ENCODE measurements around the gene BUD13. TPM values are rescaled to one million over a fixed set of nuclear protein-coding genes. Genes with fewer than 3 reads are reported as not detected.

The BUD13 gene
- total and polyA plus RNA-seq, 10 of the 15 experiments (the other 5 are each of a cell fraction or from before 2014, with no cell fraction given): 10.9 to 36.5 (median 24.7) TPM

DNA sequence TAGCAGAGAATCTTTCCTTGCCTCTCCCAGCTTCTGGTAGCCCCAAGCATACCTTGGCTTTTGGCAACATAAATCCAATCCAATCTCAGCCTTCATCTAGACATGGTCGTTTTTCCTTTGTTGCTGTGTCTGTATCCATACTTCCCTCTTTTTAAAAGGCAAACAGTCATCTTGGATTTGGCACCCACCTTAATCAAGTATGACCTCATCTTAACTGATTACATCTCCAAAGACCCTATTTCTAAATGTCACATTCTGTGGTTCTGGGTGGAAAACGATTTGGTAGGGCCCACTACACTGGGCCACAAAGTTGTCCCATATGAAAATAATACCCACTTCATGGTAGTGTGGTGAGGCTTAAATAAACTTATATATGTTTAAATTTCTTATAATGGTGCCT, 852 bp downstream of the BUD13 start (continued):
- no peak for TF ChIP-seq E2F4 (IDR thresholded peaks at IDR 0.05; ENCODE audit: low read depth, low read length)
- TF ChIP-seq, protein P1, sequence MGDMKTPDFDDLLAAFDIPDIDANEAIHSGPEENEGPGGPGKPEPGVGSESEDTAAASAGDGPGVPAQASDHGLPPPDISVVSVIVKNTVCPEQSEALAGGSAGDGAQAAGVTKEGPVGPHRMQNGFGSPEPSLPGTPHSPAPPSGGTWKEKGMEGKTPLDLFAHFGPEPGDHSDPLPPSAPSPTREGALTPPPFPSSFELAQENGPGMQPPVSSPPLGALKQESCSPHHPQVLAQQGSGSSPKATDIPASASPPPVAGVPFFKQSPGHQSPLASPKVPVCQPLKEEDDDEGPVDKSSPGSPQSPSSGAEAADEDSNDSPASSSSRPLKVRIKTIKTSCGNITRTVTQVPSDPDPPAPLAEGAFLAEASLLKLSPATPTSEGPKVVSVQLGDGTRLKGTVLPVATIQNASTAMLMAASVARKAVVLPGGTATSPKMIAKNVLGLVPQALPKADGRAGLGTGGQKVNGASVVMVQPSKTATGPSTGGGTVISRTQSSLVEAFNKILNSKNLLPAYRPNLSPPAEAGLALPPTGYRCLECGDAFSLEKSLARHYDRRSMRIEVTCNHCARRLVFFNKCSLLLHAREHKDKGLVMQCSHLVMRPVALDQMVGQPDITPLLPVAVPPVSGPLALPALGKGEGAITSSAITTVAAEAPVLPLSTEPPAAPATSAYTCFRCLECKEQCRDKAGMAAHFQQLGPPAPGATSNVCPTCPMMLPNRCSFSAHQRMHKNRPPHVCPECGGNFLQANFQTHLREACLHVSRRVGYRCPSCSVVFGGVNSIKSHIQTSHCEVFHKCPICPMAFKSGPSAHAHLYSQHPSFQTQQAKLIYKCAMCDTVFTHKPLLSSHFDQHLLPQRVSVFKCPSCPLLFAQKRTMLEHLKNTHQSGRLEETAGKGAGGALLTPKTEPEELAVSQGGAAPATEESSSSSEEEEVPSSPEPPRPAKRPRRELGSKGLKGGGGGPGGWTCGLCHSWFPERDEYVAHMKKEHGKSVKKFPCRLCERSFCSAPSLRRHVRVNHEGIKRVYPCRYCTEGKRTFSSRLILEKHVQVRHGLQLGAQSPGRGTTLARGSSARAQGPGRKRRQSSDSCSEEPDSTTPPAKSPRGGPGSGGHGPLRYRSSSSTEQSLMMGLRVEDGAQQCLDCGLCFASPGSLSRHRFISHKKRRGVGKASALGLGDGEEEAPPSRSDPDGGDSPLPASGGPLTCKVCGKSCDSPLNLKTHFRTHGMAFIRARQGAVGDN (IDR thresholded peaks at IDR 0.05): no peak
- no peak for TF ChIP-seq POLR2A (IDR thresholded peaks at IDR 0.05; ENCODE audit: low read depth, low read length)
- no peak for TF ChIP-seq SMARCA5 (IDR thresholded peaks at IDR 0.05)
- no peak for TF ChIP-seq ESRRA (IDR thresholded peaks at IDR 0.05; ENCODE audit: low read length)

DNA sequence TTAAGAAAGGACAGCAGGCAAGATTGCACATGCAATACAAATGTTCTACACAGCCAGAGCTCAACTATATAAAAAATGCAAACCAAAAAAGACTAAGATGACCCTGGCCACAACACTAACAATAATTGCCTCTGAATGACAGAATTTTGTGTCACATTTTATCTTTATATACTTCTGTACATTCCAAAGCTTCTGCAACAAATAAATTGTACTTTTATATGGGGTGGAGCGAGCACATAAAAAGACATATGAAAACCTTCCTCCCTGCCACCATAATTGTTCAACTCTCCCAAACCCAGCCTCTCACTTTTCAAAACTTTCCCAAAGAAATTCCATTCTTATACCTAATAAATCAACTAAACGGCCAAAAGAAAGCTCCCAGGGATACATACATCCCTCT, 10.7 kb downstream of the BUD13 start:
- Histone ChIP-seq H3K27ac (ENCODE audit: control insufficient read depth, insufficient read depth) (no peak overlapping the region), H3K9ac (ENCODE audit: control insufficient read depth, insufficient read depth, low read length) (no peak overlapping the region), H4K20me1 (ENCODE audit: control insufficient read depth, insufficient read depth) (no peaks in the 10 kb centered on the region), H3K4me3 (no peak overlapping the region), H3K27me3 (replicated peaks in 1 of 2; ENCODE audit: control insufficient read depth in 2 of 2, insufficient read depth in 2 of 2, low read length in 1 of 2) (no peaks in the 10 kb centered on the region), H3K36me3 (ENCODE audit: control insufficient read depth in 2 of 2, insufficient read depth in 2 of 2, low read length in 1 of 2) (peaks cover 7 to 26% of the 10 kb centered on the region in 2 experiments), H3K79me2 (ENCODE audit: control insufficient read depth, insufficient read depth, low read length) (no peaks in the 10 kb centered on the region), H2AFZ (ENCODE audit: control insufficient read depth, low read depth, low read length) (no peak overlapping the region), H3K9me3 (replicated peaks; ENCODE audit: control insufficient read depth, insufficient read depth, low read length) (no peaks in the 10 kb centered on the region), H3K4me2 (ENCODE audit: control insufficient read depth, insufficient read depth) (no peak overlapping the region), H3K4me1 (ENCODE audit: control insufficient read depth, insufficient read depth, low read length) (no peaks in the 10 kb centered on the region)
- POLR2A ChIA-PET: interaction anchor here (0.6 kb wide), 1 partner anchor 21 kb away, joined by 6 read pairs; no protein-coding TSS in a partner anchor
- SMC1A ChIA-PET (ENCODE audit: uncharacterized antibody, unreplicated experiment): no interaction called here
- DNase-seq (ENCODE audit: low read depth, low spot score) (no peak), FAIRE-seq (no peak), ATAC-seq (no peak)
- no TSS peak for BruUV-seq (replicated peaks)
- RAD21 ChIA-PET (ENCODE audit: unreplicated experiment): no interaction called here
- WGBS (ENCODE audit: insufficient coverage, insufficient replicate concordance, low lambda C conversion rate, missing lambda C conversion rate): 66% methylated on average over 2 of the region's 2 CpGs
- intact Hi-C loops (cut with micrococcal nuclease; ENCODE audit: unreplicated experiment): no loop called here
- in situ Hi-C loops (cut with MboI): no loop called here
- CTCF ChIA-PET: interaction anchor here (1.8 to 2.6 kb wide), 2 partner anchors 29 to 73 kb away, joined by 6 read pairs; no protein-coding TSS in a partner anchor
- TF ChIP-seq E4F1 (IDR thresholded peaks at IDR 0.05; ENCODE audit: borderline replicate concordance, partially characterized antibody): no peak
- no peak for TF ChIP-seq WRNIP1 (IDR thresholded peaks at IDR 0.05; ENCODE audit: borderline replicate concordance, low read depth, low read length)
- TF ChIP-seq ELK1 (IDR thresholded peaks at IDR 0.05; ENCODE audit: low read depth, low read length): no peak
- no peak for TF ChIP-seq BCL11A (IDR thresholded peaks at IDR 0.05; ENCODE audit: low read depth, low read length)
- TF ChIP-seq, protein P2, sequence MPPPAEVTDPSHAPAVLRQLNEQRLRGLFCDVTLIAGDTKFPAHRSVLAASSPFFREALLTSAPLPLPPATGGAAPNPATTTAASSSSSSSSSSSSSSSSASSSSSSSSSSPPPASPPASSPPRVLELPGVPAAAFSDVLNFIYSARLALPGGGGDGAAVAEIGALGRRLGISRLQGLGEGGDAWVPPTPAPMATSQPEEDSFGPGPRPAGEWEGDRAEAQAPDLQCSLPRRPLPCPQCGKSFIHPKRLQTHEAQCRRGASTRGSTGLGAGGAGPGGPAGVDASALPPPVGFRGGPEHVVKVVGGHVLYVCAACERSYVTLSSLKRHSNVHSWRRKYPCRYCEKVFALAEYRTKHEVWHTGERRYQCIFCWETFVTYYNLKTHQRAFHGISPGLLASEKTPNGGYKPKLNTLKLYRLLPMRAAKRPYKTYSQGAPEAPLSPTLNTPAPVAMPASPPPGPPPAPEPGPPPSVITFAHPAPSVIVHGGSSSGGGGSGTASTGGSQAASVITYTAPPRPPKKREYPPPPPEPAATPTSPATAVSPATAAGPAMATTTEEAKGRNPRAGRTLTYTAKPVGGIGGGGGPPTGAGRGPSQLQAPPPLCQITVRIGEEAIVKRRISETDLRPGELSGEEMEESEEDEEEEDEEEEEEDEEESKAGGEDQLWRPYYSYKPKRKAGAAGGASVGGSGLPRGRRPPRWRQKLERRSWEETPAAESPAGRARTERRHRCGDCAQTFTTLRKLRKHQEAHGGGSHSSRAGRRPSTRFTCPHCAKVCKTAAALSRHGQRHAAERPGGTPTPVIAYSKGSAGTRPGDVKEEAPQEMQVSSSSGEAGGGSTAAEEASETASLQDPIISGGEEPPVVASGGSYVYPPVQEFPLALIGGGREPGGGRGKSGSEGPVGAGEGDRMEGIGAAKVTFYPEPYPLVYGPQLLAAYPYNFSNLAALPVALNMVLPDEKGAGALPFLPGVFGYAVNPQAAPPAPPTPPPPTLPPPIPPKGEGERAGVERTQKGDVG (CRISPR knock-in tag; IDR thresholded peaks at IDR 0.05): no peak
- no peak for TF ChIP-seq EGR1 (IDR thresholded peaks at IDR 0.05; ENCODE audit: borderline replicate concordance in 1 of 2, low read depth in 2 of 2, low read length in 2 of 2)
